ENCODE results near the gene IER2.
A peak's percentile ranks its signal among the peaks of the same experiment; 100 is the strongest.
"Not testable (repeated sequence)": the region's sequence is repeated elsewhere in the genome, so short reads cannot be mapped to it uniquely, and the experiment has no call there.

Gene IER2

GRCh38 chr19:13169769-13170168 lies 19.6 kb downstream of the IER2 start:
- H3K27me3 ChIP-seq (ENCODE audit: insufficient read depth, insufficient read length): no peaks in the 10 kb centered on the region
- H3K4me1 ChIP-seq (ENCODE audit: insufficient read depth, insufficient read length): peaks cover 22% of the 10 kb centered on the region
- no peaks in the 10 kb centered on the region for H3K9me3 ChIP-seq (ENCODE audit: insufficient read depth, low read length)
- H3K36me3 ChIP-seq (ENCODE audit: insufficient read depth, insufficient read length, low read length): no peaks in the 10 kb centered on the region
- no peak for DNase-seq (ENCODE audit: low read depth, low spot score)
- no peak overlapping the region for H3K9ac ChIP-seq (ENCODE audit: insufficient read length, low read depth)
- no peak overlapping the region for H3K4me3 ChIP-seq (ENCODE audit: insufficient read length, low read depth)
- TF ChIP-seq YY1 (IDR thresholded peaks at IDR 0.05; ENCODE audit: insufficient read depth, insufficient read length): no peak
- TF ChIP-seq SUZ12 (IDR thresholded peaks at IDR 0.05; ENCODE audit: extremely low read depth, insufficient read depth, insufficient read length): no peak
- no peak for TF ChIP-seq ZNF274 (IDR thresholded peaks at IDR 0.05; ENCODE audit: low read depth, low read length)

GRCh38 chr19:13171146-13171545 lies 20.9 kb downstream of the IER2 start:
- Histone ChIP-seq H3K27me3 (ENCODE audit: insufficient read depth, insufficient read length) (no peaks in the 10 kb centered on the region), H3K4me3 (ENCODE audit: insufficient read length, low read depth) (no peak overlapping the region), H3K9me3 (ENCODE audit: insufficient read depth, low read length) (no peaks in the 10 kb centered on the region), H3K36me3 (ENCODE audit: insufficient read depth, insufficient read length, low read length) (no peaks in the 10 kb centered on the region), H3K4me1 (ENCODE audit: insufficient read depth, insufficient read length) (peaks cover 17% of the 10 kb centered on the region), H3K9ac (ENCODE audit: insufficient read length, low read depth) (no peak overlapping the region)
- TF ChIP-seq SUZ12 (IDR thresholded peaks at IDR 0.05; ENCODE audit: extremely low read depth, insufficient read depth, insufficient read length): no peak
- no peak for TF ChIP-seq ZNF274 (IDR thresholded peaks at IDR 0.05; ENCODE audit: low read depth, low read length)
- TF ChIP-seq YY1 (IDR thresholded peaks at IDR 0.05; ENCODE audit: insufficient read depth, insufficient read length): no peak
- DNase-seq (ENCODE audit: low read depth, low spot score): no peak

- no peak overlapping the region for H3K4me3 ChIP-seq (ENCODE audit: insufficient read length, low read depth)
- no peak for TF ChIP-seq YY1 (IDR thresholded peaks at IDR 0.05; ENCODE audit: insufficient read depth, insufficient read length)
- no peak for TF ChIP-seq SUZ12 (IDR thresholded peaks at IDR 0.05; ENCODE audit: extremely low read depth, insufficient read depth, insufficient read length)
- TF ChIP-seq ZNF274 (IDR thresholded peaks at IDR 0.05; ENCODE audit: low read depth, low read length): no peak
- peak overlapping the region; percentile 25 for H3K9ac ChIP-seq (ENCODE audit: insufficient read length, low read depth)
- H3K36me3 ChIP-seq (ENCODE audit: insufficient read depth, insufficient read length, low read length): no peaks in the 10 kb centered on the region
- H3K4me1 ChIP-seq (ENCODE audit: insufficient read depth, insufficient read length): peaks cover 11% of the 10 kb centered on the region
- H3K27me3 ChIP-seq (ENCODE audit: insufficient read depth, insufficient read length): no peaks in the 10 kb centered on the region
- no peak for DNase-seq (ENCODE audit: low read depth, low spot score)
- H3K9me3 ChIP-seq (ENCODE audit: insufficient read depth, low read length): no peaks in the 10 kb centered on the region
Measured at GRCh38 chr19:13172346-13173138, 22.3 kb downstream of the IER2 start.

DNA sequence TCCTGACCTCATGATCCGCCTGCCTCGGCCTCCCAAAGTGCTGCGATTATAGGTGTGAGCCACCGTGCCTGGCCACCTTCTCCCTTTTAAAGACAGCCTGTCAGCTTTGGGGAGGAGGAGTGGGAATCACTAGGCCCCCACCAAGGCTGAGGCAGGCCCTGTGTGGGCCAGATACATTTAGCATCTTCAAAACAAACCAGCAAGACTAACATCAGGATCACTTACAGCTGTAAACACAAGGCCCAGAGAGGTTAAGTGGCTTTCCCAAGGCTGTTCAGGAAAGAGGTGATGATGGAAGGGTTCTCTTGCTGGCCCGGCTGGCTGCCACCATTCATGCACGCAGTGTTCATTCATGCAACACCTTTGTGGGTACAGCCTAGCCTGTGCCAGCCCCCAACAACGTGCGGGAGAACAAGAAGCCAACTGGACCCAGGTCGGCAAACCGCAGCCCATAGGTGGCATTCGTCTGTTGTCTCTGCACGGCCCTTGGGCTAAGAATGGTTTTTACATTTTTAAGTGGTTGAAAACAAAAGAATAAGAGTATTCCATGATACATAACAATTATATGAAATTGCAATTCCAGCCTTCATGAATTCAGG lies 23.0 kb downstream of the IER2 start:
- Histone ChIP-seq H3K9me3 (ENCODE audit: insufficient read depth, low read length) (no peaks in the 10 kb centered on the region), H3K4me1 (ENCODE audit: insufficient read depth, insufficient read length) (peaks cover 11% of the 10 kb centered on the region), H3K36me3 (ENCODE audit: insufficient read depth, insufficient read length, low read length) (no peaks in the 10 kb centered on the region), H3K27me3 (ENCODE audit: insufficient read depth, insufficient read length) (no peaks in the 10 kb centered on the region), H3K9ac (ENCODE audit: insufficient read length, low read depth) (no peak overlapping the region), H3K4me3 (ENCODE audit: insufficient read length, low read depth) (no peak overlapping the region)
- TF ChIP-seq SUZ12 (IDR thresholded peaks at IDR 0.05; ENCODE audit: extremely low read depth, insufficient read depth, insufficient read length): no peak
- TF ChIP-seq YY1 (IDR thresholded peaks at IDR 0.05; ENCODE audit: insufficient read depth, insufficient read length): no peak
- no peak for TF ChIP-seq ZNF274 (IDR thresholded peaks at IDR 0.05; ENCODE audit: low read depth, low read length)
- no peak for DNase-seq (ENCODE audit: low read depth, low spot score)

GRCh38 chr19:13176345-13176744 lies 26.1 kb downstream of the IER2 start:
- H3K9ac ChIP-seq (ENCODE audit: insufficient read length, low read depth): no peak overlapping the region

GRCh38 chr19:13177584-13177983 lies 27.4 kb downstream of the IER2 start:
- not testable (repeated sequence) for H3K27me3 ChIP-seq (ENCODE audit: insufficient read depth, insufficient read length); H3K4me3 ChIP-seq (ENCODE audit: insufficient read length, low read depth); H3K36me3 ChIP-seq (ENCODE audit: insufficient read depth, insufficient read length, low read length); H3K9ac ChIP-seq (ENCODE audit: insufficient read length, low read depth); H3K9me3 ChIP-seq (ENCODE audit: insufficient read depth, low read length); DNase-seq (ENCODE audit: low read depth, low spot score); H3K4me1 ChIP-seq (ENCODE audit: insufficient read depth, insufficient read length)

More at GRCh38 chr19:13176345-13176744, 26.1 kb downstream of the IER2 start:
- H3K36me3 ChIP-seq (ENCODE audit: insufficient read depth, insufficient read length, low read length): no peaks in the 10 kb centered on the region
- TF ChIP-seq YY1 (IDR thresholded peaks at IDR 0.05; ENCODE audit: insufficient read depth, insufficient read length) (no peak), ZNF274 (IDR thresholded peaks at IDR 0.05; ENCODE audit: low read depth, low read length) (no peak), SUZ12 (IDR thresholded peaks at IDR 0.05; ENCODE audit: extremely low read depth, insufficient read depth, insufficient read length) (no peak)
- no peaks in the 10 kb centered on the region for H3K27me3 ChIP-seq (ENCODE audit: insufficient read depth, insufficient read length)
- H3K4me3 ChIP-seq (ENCODE audit: insufficient read length, low read depth): no peak overlapping the region
- no peak for DNase-seq (ENCODE audit: low read depth, low spot score)
- no peaks in the 10 kb centered on the region for H3K9me3 ChIP-seq (ENCODE audit: insufficient read depth, low read length)
- peaks cover 12% of the 10 kb centered on the region for H3K4me1 ChIP-seq (ENCODE audit: insufficient read depth, insufficient read length)

GRCh38 chr19:13178291-13178690 lies 28.1 kb downstream of the IER2 start:
- not testable (repeated sequence) for H3K27me3 ChIP-seq (ENCODE audit: insufficient read depth, insufficient read length); H3K9me3 ChIP-seq (ENCODE audit: insufficient read depth, low read length); H3K4me1 ChIP-seq (ENCODE audit: insufficient read depth, insufficient read length); DNase-seq (ENCODE audit: low read depth, low spot score); H3K4me3 ChIP-seq (ENCODE audit: insufficient read length, low read depth); H3K36me3 ChIP-seq (ENCODE audit: insufficient read depth, insufficient read length, low read length); H3K9ac ChIP-seq (ENCODE audit: insufficient read length, low read depth)
